Measurements from ENCODE around the gene CACNA1C. TPM values are rescaled to one million over a fixed set of nuclear protein-coding genes. Genes with fewer than 3 reads are reported as not detected.

The CACNA1C gene
- total RNA-seq, 4 donors from 2014 or later: 5.2 to 12.9 (median 6.3) TPM

GRCh38 chr12:2586156-2587038 lies 533.6 kb downstream of the CACNA1C start:
- Histone ChIP-seq H3K4me3 (no peak overlapping the region), H3K36me3 (peaks cover 0 to 4% (median 0%) of the 10 kb centered on the region in 3 donors), H3K27me3 (peaks cover 0 to 6% of the 10 kb centered on the region in 2 donors), H3K9me3 (peaks cover 0 to 2% (median 0%) of the 10 kb centered on the region in 4 donors), H3K27ac (no peak overlapping the region), H3K4me1 (peaks cover 0 to 11% (median 2%) of the 10 kb centered on the region in 4 donors)
- TF ChIP-seq, protein P1, sequence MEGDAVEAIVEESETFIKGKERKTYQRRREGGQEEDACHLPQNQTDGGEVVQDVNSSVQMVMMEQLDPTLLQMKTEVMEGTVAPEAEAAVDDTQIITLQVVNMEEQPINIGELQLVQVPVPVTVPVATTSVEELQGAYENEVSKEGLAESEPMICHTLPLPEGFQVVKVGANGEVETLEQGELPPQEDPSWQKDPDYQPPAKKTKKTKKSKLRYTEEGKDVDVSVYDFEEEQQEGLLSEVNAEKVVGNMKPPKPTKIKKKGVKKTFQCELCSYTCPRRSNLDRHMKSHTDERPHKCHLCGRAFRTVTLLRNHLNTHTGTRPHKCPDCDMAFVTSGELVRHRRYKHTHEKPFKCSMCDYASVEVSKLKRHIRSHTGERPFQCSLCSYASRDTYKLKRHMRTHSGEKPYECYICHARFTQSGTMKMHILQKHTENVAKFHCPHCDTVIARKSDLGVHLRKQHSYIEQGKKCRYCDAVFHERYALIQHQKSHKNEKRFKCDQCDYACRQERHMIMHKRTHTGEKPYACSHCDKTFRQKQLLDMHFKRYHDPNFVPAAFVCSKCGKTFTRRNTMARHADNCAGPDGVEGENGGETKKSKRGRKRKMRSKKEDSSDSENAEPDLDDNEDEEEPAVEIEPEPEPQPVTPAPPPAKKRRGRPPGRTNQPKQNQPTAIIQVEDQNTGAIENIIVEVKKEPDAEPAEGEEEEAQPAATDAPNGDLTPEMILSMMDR (IDR thresholded peaks at IDR 0.05): no peak
- no peak for TF ChIP-seq EP300 (IDR thresholded peaks at IDR 0.05)
- no peak for TF ChIP-seq POLR2A (IDR thresholded peaks at IDR 0.05)
- no peak for DNase-seq (ENCODE audit: low spot score in 2 of 2)
- WGBS, 2 donors: 51 to 54% methylated on average over 12 of the region's 12 CpGs

DNA sequence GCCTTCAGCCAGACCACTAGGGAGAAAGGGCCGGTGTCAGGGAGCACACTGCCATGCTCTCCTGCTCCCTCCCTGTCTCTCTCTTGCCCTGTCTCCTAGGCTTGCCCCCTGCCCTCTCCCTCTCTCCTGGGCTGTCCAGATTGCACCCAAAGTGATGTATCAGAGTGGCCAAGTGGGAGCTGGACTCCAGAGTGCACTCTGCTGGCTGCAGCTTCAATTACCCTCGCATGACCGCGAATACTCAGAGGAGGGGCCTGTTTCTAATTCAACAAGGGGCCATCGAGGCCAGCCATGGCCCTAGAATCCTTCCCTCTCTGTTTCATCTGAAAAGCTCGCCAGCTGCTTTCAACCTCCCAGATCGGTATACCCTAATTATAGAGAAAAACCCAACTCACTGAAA lies 535.6 kb downstream of the CACNA1C start:
- H3K9me3 ChIP-seq: peaks cover 0 to 15% (median 0%) of the 10 kb centered on the region in 4 donors
- WGBS, 2 donors: 77 to 84% methylated on average over 7 of the region's 7 CpGs
- no peak overlapping the region for H3K4me3 ChIP-seq
- TF ChIP-seq EP300 (IDR thresholded peaks at IDR 0.05) (no peak), POLR2A (IDR thresholded peaks at IDR 0.05) (no peak)
- TF ChIP-seq, protein P1 (IDR thresholded peaks at IDR 0.05): no peak
- H3K27ac ChIP-seq: no peak overlapping the region
- H3K36me3 ChIP-seq: peaks cover 0 to 20% (median 0%) of the 10 kb centered on the region in 3 donors
- peaks cover 0 to 2% (median 0%) of the 10 kb centered on the region in 4 donors for H3K4me1 ChIP-seq
- H3K27me3 ChIP-seq: peaks cover 0 to 3% of the 10 kb centered on the region in 2 donors
- DNase-seq (ENCODE audit: low spot score in 2 of 2): no peak

- no peak for TF ChIP-seq EP300 (IDR thresholded peaks at IDR 0.05)
- TF ChIP-seq, protein P1 (IDR thresholded peaks at IDR 0.05): no peak
- no peak for TF ChIP-seq POLR2A (IDR thresholded peaks at IDR 0.05)
- Histone ChIP-seq H3K4me3 (no peak overlapping the region), H3K27me3 (no peaks in the 10 kb centered on the region), H3K9me3 (peaks cover 0 to 25% (median 0%) of the 10 kb centered on the region in 4 donors), H3K27ac (no peak overlapping the region), H3K4me1 (no peaks in the 10 kb centered on the region), H3K36me3 (peaks cover 0 to 30% (median 0%) of the 10 kb centered on the region in 3 donors)
- DNase-seq (ENCODE audit: low spot score in 2 of 2): no peak
- 69 to 76% methylated on average over 11 of the region's 11 CpGs for WGBS, 2 donors
Measured at GRCh38 chr12:2589381-2589780, 536.6 kb downstream of the CACNA1C start.

DNA sequence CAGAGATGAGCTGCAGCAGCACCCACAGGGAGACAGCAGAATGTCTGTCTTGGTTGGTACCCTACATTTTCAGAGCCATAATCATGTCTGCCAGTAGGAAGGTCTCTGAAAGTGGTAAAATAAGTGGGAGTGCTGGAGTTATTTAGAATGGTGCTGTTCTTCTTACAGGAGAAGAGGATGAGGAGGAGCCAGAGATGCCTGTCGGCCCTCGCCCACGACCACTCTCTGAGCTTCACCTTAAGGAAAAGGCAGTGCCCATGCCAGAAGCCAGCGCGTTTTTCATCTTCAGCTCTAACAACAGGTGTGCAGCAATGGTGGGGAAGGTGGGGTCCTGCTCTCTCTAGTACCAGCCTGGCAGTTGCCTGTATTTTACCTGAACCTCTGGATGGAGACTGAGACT lies 540.3 kb downstream of the CACNA1C start:
- no peak for DNase-seq (ENCODE audit: low spot score in 2 of 2)
- Histone ChIP-seq H3K4me3 (no peak overlapping the region), H3K9me3 (peaks cover 0 to 33% (median 0%) of the 10 kb centered on the region in 4 donors), H3K27ac (no peak overlapping the region), H3K36me3 (peaks cover 0 to 57% (median 0%) of the 10 kb centered on the region in 3 donors), H3K4me1 (no peaks in the 10 kb centered on the region), H3K27me3 (no peaks in the 10 kb centered on the region)
- 93 to 95% methylated on average over 5 of the region's 5 CpGs for WGBS, 2 donors
- TF ChIP-seq, protein P1 (IDR thresholded peaks at IDR 0.05): no peak
- TF ChIP-seq EP300 (IDR thresholded peaks at IDR 0.05): no peak
- TF ChIP-seq POLR2A (IDR thresholded peaks at IDR 0.05): no peak

- no peaks in the 10 kb centered on the region for H3K27me3 ChIP-seq
- peaks cover 0 to 53% (median 0%) of the 10 kb centered on the region in 3 donors for H3K36me3 ChIP-seq
- no peak overlapping the region for H3K27ac ChIP-seq
- 95 to 96% methylated on average over 5 to 6 of the region's 6 CpGs for WGBS, 2 donors
- peaks cover 0 to 31% (median 0%) of the 10 kb centered on the region in 4 donors for H3K9me3 ChIP-seq
- H3K4me3 ChIP-seq: no peak overlapping the region
- TF ChIP-seq, protein P1 (IDR thresholded peaks at IDR 0.05): no peak
- no peak for TF ChIP-seq EP300 (IDR thresholded peaks at IDR 0.05)
- TF ChIP-seq POLR2A (IDR thresholded peaks at IDR 0.05): no peak
- no peaks in the 10 kb centered on the region for H3K4me1 ChIP-seq
- no peak for DNase-seq (ENCODE audit: low spot score in 2 of 2)
Measured at GRCh38 chr12:2596441-2596840, 543.7 kb downstream of the CACNA1C start.

All from tibial nerve (tissue), 4 donors.